HepG2 (cell line): ENCODE data around the gene HES7. TPM values are rescaled to one million over a fixed set of nuclear protein-coding genes. Genes with fewer than 3 reads are reported as not detected.

ENCODE experiments used
- ADNP ChIP-seq: sonication (generic); formaldehyde crosslinking; IDR thresholded peaks from 2 replicates; pipeline ENCODE4 v1.4.0; 2020; ENCODE audit warnings: missing genetic modification reagents
- ARNT ChIP-seq: fragments of 450-650 bp; IDR thresholded peaks from 2 replicates; pipeline ENCODE4 v1.6.1; 2017
- CHD2 ChIP-seq: IDR thresholded peaks from 2 replicates; pipeline ENCODE4 v1.6.1; 2011; ENCODE audit warnings: low read depth, low read length, improper control_type of control experiment
- E2F2 ChIP-seq: sonication (generic); formaldehyde crosslinking; IDR thresholded peaks from 2 replicates; pipeline ENCODE4 v1.4.0; 2020; ENCODE audit warnings: missing genetic modification reagents, borderline replicate concordance
- ELF1 ChIP-seq: sonication (generic); formaldehyde crosslinking; IDR thresholded peaks from 2 replicates; pipeline ENCODE4 v1.4.0; 2020; ENCODE audit warnings: missing genetic modification reagents
- EP300 ChIP-seq, 3 experiments: sonication (generic) in 1 of 3; formaldehyde crosslinking in 1 of 3; IDR thresholded peaks; 2 replicates each; pipeline versions ENCODE4 v1.5.1 to v1.6.1; 2011 to 2020; ENCODE audit warnings: low read depth in 2 of 3, low read length in 2 of 3, borderline replicate concordance in 1 of 3, improper control_type of control experiment in 1 of 3, mild to moderate bottlenecking in 1 of 3, missing genetic modification reagents in 1 of 3, moderate library complexity in 1 of 3
- ETV6 ChIP-seq: sonication (generic); formaldehyde crosslinking; conservative IDR thresholded peaks from 2 replicates; pipeline ENCODE4 v1.4.0; 2020; ENCODE audit warnings: missing genetic modification reagents
- KAT8 ChIP-seq: IDR thresholded peaks from 2 replicates; pipeline ENCODE4 v1.6.1; 2016; ENCODE audit warnings: missing genetic modification reagents, missing compliant biosample characterization
- KDM4B ChIP-seq: sonication (generic); formaldehyde crosslinking; IDR thresholded peaks from 2 replicates; pipeline ENCODE4 v1.4.0; 2020; ENCODE audit warnings: missing genetic modification reagents
- MXD4 ChIP-seq: IDR thresholded peaks from 2 replicates; pipeline ENCODE4 v1.6.1; 2016; ENCODE audit warnings: mild to moderate bottlenecking, missing biosample characterization, missing genetic modification reagents
- TCF12 ChIP-seq, 2 experiments: fragments of 450-650 bp in 1 of 2; sonication (generic) in 1 of 2; formaldehyde crosslinking in 1 of 2; IDR thresholded peaks; 2 replicates each; pipeline versions ENCODE4 v1.6.1 to v1.8.0; 2017 to 2022; ENCODE audit warnings: antibody characterized with exemption in 1 of 2, mild to moderate bottlenecking in 1 of 2, missing genetic modification reagents in 1 of 2, moderate library complexity in 1 of 2
- TFDP1 ChIP-seq: IDR thresholded peaks from 2 replicates; pipeline ENCODE4 v1.6.1; 2016; ENCODE audit warnings: missing compliant biosample characterization, missing genetic modification reagents, borderline replicate concordance
- THAP11 ChIP-seq: IDR thresholded peaks from 2 replicates; pipeline ENCODE4 v1.6.1; 2016; ENCODE audit warnings: missing biosample characterization, missing genetic modification reagents
- ZNF281 ChIP-seq: sonication (generic); formaldehyde crosslinking; IDR thresholded peaks from 2 replicates; pipeline ENCODE4 v1.4.0; 2020; ENCODE audit warnings: missing genetic modification reagents, borderline replicate concordance
- ZNF292 ChIP-seq: sonication (generic); formaldehyde crosslinking; IDR thresholded peaks from 2 replicates; pipeline ENCODE4 v1.8.1; 2022; ENCODE audit warnings: mild to moderate bottlenecking, low read depth, missing genetic modification reagents, borderline replicate concordance
- ZNF609 ChIP-seq: sonication (generic); formaldehyde crosslinking; IDR thresholded peaks from 2 replicates; pipeline ENCODE4 v1.4.0; 2020; ENCODE audit warnings: mild to moderate bottlenecking, missing genetic modification reagents, borderline replicate concordance
- polyA plus RNA-seq, 8 experiments: library from polyadenylated mRNA; depleted of rRNA in 3 of 8; stranded (reverse) in 7 of 8; unstranded in 1 of 8; fragments of >200 nt; fragmentation: Illumina TruSeq in 4 of 8; extraction: Trizol in 4 of 8; gene quantifications; 2 replicates each; pipeline versions ENCODE4 v1.2.1 to v1.2.3, GENCODE V29; 2011 to 2016; ENCODE audit warnings: low read depth in 4 of 8, missing spikeins in 1 of 8, mixed read lengths in 1 of 8; ENCODE audit not compliant: insufficient read depth in 1 of 8
- total RNA-seq, 5 experiments: library from RNA; depleted of rRNA; stranded (reverse); fragments of >200 nt; fragmentation: Illumina TruSeq; extraction: Trizol; gene quantifications; 2 replicates each; pipeline ENCODE4 v1.2.3, GENCODE V29; 2016; ENCODE audit warnings: low read depth in 1 of 5

HES7 gene
- total and polyA plus RNA-seq, 2 of the 13 experiments (the other 11 are each of a cell fraction or from before 2014, with no cell fraction given), result not detected

GRCh38 chr17:8152112-8152775 is 28.3 kb upstream of the HES7 start, which contains the start of gene PER1 (continued):
- TF ChIP-seq ZNF281 (peak; percentile 25; the same call in 1 of the 2 replicates), ZNF292 (CRISPR knock-in tag) (no peak), ZNF609 (CRISPR knock-in tag) (peak; percentile 37; the same call in 1 of the 2 replicates), EP300 (IDR thresholded peaks at IDR 0.05; ENCODE audit: low read depth in 2 of 2, low read length in 2 of 2) (0 out of 4 replicates have a peak, but pooled peaks of 1 of the 2 experiments have one; percentile 5), EP300 (CRISPR knock-in tag; IDR thresholded peaks at IDR 0.05; ENCODE audit: borderline replicate concordance) (peak; percentile 33; the same call in 1 of the 2 replicates), THAP11 (CRISPR knock-in tag) (0 out of 2 replicates have a peak, but pooled peaks have one; percentile 50), KAT8 (CRISPR knock-in tag) (peak; percentile 61), ELF1 (CRISPR knock-in tag) (peak; percentile 18; the same call in 1 of the 2 replicates), ARNT (no peak), TCF12 (IDR thresholded peaks at IDR 0.05) (no peak), TCF12 (CRISPR knock-in tag; IDR thresholded peaks at IDR 0.05) (peak; percentile 61; the same call in 1 of the 2 replicates), TFDP1 (CRISPR knock-in tag) (peak; percentile 43; the same call in 1 of the 2 replicates), E2F2 (CRISPR knock-in tag) (no peak), KDM4B (CRISPR knock-in tag) (no peak; the same call in 1 of the 2 replicates), ETV6 (no peak), CHD2 (no peak), ADNP (CRISPR knock-in tag) (no peak), MXD4 (CRISPR knock-in tag) (peak; percentile 70; the same call in 1 of the 2 replicates)
